GM06990 (cell line): Measurements from ENCODE around the gene MYO1C.
"Not testable (repeated sequence)": the region's sequence is repeated elsewhere in the genome, so short reads cannot be mapped to it uniquely, and the experiment has no call there.

Experiments
- DNase-seq: peaks from one replicate; pipeline ENCODE4 v3.0.0-alpha.2; 2011; ENCODE audit not compliant: insufficient read length; ENCODE audit errors: extremely low read depth
- H3K27me3 ChIP-seq: replicated peaks from 2 replicates; pipeline ENCODE4 v1.6.0; 2011; ENCODE audit warnings: low read length; ENCODE audit not compliant: control insufficient read depth, insufficient read depth
- H3K36me3 ChIP-seq: 2 replicates; pipeline ENCODE4 v1.5.1; 2011; ENCODE audit warnings: low read length; ENCODE audit not compliant: control insufficient read depth, insufficient read depth
- H3K4me3 ChIP-seq: replicated peaks from 2 replicates; pipeline ENCODE4 v1.5.1; 2011; ENCODE audit warnings: low read depth, mild to moderate bottlenecking, control low read depth, low read length
- TF ChIP-seq, protein P1 (sequence below): IDR thresholded peaks from 2 replicates; pipeline ENCODE4 v1.5.1; 2011; ENCODE audit warnings: low read length, control low read depth, mild to moderate bottlenecking, inconsistent platforms; ENCODE audit not compliant: insufficient read depth, poor library complexity, severe bottlenecking

Gene MYO1C

DNA sequence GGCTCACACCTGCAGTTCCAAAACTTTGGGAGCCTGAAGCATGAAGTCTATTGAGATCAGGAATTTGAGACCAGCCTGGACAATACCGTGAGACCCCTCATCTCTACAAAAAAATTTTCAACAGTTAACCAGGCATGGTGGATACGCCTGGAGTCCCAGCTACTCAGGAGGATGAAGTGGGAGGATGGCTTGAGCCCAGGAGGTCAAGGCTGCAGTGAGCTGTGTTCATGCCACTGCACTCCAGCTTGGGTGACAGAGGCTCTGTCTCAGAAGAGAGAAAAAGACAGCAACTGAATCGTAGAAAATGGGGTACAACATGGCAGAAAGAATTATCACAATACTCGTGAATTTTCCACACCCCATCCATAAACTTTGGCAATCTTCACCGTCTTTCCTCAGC is 39.6 kb downstream of the MYO1C start:
- TF ChIP-seq, protein P1, sequence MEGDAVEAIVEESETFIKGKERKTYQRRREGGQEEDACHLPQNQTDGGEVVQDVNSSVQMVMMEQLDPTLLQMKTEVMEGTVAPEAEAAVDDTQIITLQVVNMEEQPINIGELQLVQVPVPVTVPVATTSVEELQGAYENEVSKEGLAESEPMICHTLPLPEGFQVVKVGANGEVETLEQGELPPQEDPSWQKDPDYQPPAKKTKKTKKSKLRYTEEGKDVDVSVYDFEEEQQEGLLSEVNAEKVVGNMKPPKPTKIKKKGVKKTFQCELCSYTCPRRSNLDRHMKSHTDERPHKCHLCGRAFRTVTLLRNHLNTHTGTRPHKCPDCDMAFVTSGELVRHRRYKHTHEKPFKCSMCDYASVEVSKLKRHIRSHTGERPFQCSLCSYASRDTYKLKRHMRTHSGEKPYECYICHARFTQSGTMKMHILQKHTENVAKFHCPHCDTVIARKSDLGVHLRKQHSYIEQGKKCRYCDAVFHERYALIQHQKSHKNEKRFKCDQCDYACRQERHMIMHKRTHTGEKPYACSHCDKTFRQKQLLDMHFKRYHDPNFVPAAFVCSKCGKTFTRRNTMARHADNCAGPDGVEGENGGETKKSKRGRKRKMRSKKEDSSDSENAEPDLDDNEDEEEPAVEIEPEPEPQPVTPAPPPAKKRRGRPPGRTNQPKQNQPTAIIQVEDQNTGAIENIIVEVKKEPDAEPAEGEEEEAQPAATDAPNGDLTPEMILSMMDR: no peak
- H3K4me3 ChIP-seq: no peak overlapping the region
- no peak for DNase-seq
- H3K27me3 ChIP-seq: no peaks in the 10 kb centered on the region
- H3K36me3 ChIP-seq: peaks cover 2% of the 10 kb centered on the region

DNA sequence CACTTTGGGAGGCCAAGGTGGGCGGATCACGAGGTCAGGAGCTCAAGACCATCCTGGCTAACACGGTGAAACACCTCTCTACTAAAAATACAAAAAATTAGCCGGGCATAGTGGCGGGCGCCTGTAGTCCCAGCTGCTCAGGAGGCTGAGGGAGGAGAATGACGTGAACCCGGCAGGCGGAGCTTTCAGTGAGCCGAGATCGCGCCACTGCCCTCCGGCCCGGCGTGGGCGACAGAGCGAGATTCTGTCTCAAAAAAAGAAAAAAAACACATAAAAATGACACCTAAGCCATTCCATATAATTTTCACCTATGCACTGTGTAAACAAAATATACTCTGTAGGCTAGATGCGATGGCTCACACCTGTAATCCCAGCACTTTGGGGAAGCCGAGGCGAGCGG is 42.2 kb downstream of the MYO1C start:
- H3K4me3 ChIP-seq, DNase-seq, H3K36me3 ChIP-seq, H3K27me3 ChIP-seq: not testable (repeated sequence)

DNA sequence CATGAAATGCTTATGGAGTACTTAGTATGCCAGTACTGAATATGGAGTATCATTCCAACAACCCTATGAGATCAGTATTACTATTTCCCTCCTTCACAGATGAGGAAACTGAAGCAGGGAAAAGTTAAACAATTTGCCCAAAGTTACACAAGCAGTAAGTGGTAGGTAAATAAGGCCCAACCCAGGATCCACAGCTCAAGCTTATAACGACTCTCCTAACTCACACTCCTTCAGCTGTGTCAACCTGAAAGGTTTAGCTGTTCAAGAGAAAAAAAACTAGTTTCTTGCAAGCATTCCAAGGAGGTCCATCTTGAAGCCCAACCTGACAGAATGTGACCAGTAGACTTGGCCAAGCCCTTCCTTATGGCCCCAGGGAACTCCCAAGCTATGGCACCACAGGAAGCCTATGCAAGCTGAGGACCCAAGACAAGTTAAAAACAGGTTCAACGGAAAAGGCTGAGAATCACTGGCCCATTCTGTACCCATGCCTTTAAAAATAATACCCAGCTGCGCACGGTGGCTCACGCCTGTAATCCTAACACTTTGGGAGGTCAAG is 43.0 kb downstream of the MYO1C start:
- no peak for DNase-seq
- Histone ChIP-seq H3K4me3 (no peak overlapping the region), H3K27me3 (no peaks in the 10 kb centered on the region), H3K36me3 (peaks cover 8% of the 10 kb centered on the region)
- TF ChIP-seq, protein P1: no peak

DNA sequence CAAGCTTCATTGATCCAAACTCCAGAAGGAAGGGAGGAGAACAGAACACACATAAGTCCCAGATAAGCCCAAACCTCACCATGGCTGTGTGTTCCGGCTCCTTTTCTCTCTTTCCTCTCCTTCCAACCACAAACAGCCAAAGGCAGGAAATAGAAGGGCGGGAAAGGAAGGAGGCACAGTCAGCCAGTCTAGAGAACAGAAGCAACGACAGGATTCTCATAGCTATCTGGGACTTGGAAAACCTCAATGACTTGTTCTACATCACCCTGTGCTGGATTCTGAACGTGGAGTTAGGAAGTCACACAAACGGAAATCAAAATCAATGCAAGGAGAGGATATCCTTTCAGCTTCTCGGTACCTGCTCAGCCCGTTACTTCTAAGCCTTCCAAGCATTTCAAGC is 45.4 kb downstream of the MYO1C start:
- DNase-seq: no peak
- TF ChIP-seq, protein P1: no peak
- H3K4me3 ChIP-seq: no peak overlapping the region
- H3K27me3 ChIP-seq: no peaks in the 10 kb centered on the region
- H3K36me3 ChIP-seq: peaks cover 8% of the 10 kb centered on the region

DNA sequence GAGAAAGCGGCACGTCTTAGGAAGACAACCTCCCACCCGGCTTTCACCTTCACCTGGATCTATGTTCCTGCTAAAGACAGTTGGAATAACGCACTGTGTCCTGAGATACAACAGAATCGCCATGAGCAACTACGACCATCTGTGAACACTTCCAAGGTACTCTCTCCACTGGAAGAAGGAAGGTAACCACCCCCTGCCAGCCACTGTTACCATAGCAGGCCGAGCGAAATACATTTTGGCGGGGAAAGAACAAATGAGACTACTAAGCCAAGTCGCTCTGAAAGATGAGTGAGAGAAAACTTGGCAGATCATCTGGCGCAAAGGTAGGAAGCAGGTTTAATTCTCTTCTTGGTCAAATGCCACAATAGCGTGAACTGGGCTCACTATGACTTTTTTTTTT is 46.3 kb downstream of the MYO1C start:
- peaks cover 8% of the 10 kb centered on the region for H3K36me3 ChIP-seq
- DNase-seq: no peak

DNA sequence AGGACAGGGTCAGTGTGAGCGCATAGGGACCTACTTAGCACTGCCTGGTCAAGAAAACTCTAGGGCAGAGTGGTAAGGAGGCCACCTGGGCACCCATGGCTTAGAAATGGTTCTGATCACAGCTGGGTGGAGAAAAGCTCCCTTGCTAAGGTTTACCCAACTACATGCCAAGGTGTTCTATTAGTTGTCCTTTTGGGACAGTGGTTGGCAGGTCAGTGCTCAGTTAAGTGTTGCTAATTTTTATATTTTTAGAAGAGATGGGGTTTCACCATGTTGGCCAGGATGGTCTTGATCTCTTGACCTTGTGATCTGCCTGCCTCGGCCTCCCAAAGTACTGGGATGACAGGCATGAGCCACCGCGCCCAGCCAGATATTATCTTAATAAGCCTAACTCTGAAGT is 46.8 kb downstream of the MYO1C start:
- H3K36me3 ChIP-seq, H3K27me3 ChIP-seq, DNase-seq, H3K4me3 ChIP-seq: not testable (repeated sequence)

More for the DNA sequence above, 46.3 kb downstream of the MYO1C start:
- H3K27me3 ChIP-seq: no peaks in the 10 kb centered on the region
- H3K4me3 ChIP-seq: no peak overlapping the region
- TF ChIP-seq, protein P1: no peak

DNA sequence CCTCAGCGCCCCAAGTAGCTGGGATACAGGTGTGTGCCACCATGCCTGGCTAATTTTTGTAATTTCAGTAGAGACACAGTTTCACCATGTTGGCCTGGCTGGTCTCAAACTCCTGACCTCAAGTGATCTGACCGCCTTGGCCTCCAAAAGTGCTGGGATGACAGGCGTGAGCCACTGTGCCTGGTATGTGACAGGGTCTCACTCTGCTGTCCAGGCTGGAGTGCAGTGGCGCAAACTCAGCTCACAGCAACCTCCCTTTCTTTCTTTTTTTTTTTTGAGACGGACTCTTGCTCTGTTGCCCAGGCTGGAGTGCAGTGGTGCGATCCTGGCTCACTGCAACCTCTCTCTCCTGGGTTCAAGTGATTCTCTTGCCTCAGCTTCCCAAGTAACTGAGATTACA is 49.8 kb downstream of the MYO1C start:
- not testable (repeated sequence) for H3K36me3 ChIP-seq, H3K27me3 ChIP-seq, H3K4me3 ChIP-seq, DNase-seq
